IMR-90 (cell line): ENCODE data around the gene MTTP. TPM values are rescaled to one million over a fixed set of nuclear protein-coding genes. Genes with fewer than 3 reads are reported as not detected.

ENCODE experiments used
- ATAC-seq: fragments of 200-7000 bp; cut with Tn5 transposase; 2 replicates; pipeline ENCODE4 v1.9.1; 2020; ENCODE audit warnings: low read depth, mild to moderate bottlenecking, moderate library complexity
- BruUV-seq: library from RNA; stranded (reverse); fragments of 400-500 nt; replicated peaks from 2 replicates; lab custom pipeline; 2021; lab: Mats Ljungman, UMichigan
- CTCF ChIA-PET: fragments of 300-600 bp; formaldehyde crosslinking; extraction: SDS; loops from one replicate; lab custom pipeline; 2021; ENCODE audit warnings: antibody characterized with exemption; lab: Yijun Ruan, JAX
- POLR2A ChIA-PET: fragments of 300-600 bp; sonication (Branson Sonifier 250); formaldehyde crosslinking; loops from one replicate; lab custom pipeline; 2022; ENCODE audit warnings: antibody characterized with exemption; ENCODE audit not compliant: unreplicated experiment; lab: Charles Lee
- DNase-seq: peaks from one replicate; pipeline ENCODE4 v3.0.0; 2013
- H2AFZ ChIP-seq: replicated peaks from 2 replicates; pipeline ENCODE3; 2013; ENCODE audit warnings: low read length, mild to moderate bottlenecking; ENCODE audit not compliant: poor library complexity
- H2AK5ac ChIP-seq: 2 replicates; pipeline ENCODE4 v1.6.1; 2013; ENCODE audit warnings: low read depth, low read length, inconsistent platforms
- H2AK9ac ChIP-seq: replicated peaks from 2 replicates; pipeline ENCODE3; 2013; ENCODE audit warnings: mild to moderate bottlenecking, low read depth, low read length, moderate library complexity; ENCODE audit not compliant: poor library complexity
- H2BK120ac ChIP-seq: 2 replicates; pipeline ENCODE4 v1.6.1; 2013; ENCODE audit warnings: low read depth, low read length, inconsistent platforms
- H2BK15ac ChIP-seq: 3 replicates; pipeline ENCODE4 v1.6.1; 2013; ENCODE audit warnings: low read depth, low read length, inconsistent platforms
- H2BK20ac ChIP-seq: 2 replicates; pipeline ENCODE4 v1.6.1; 2013; ENCODE audit warnings: low read depth, mild to moderate bottlenecking, inconsistent platforms, low read length, moderate library complexity
- H2BK5ac ChIP-seq: 2 replicates; pipeline ENCODE4 v1.6.1; 2013; ENCODE audit warnings: mild to moderate bottlenecking, low read depth, low read length, inconsistent platforms; ENCODE audit not compliant: poor library complexity, severe bottlenecking
- H3K14ac ChIP-seq: replicated peaks from 2 replicates; pipeline ENCODE4 v1.6.1; 2013; ENCODE audit warnings: low read depth, low read length, inconsistent platforms
- H3K18ac ChIP-seq: 2 replicates; pipeline ENCODE4 v1.6.1; 2013; ENCODE audit warnings: low read depth, low read length, control low read depth
- H3K23ac ChIP-seq: 2 replicates; pipeline ENCODE4 v1.6.1; 2013; ENCODE audit warnings: low read depth, low read length, inconsistent platforms
- H3K27ac ChIP-seq: 2 replicates; pipeline ENCODE4 v1.5.1; 2013; ENCODE audit warnings: mild to moderate bottlenecking, control low read depth, low read length; ENCODE audit not compliant: insufficient read depth
- H3K27me3 ChIP-seq: 2 replicates; pipeline ENCODE4 v1.6.1; 2013; ENCODE audit warnings: low read length; ENCODE audit not compliant: control insufficient read depth, insufficient read depth
- H3K36me3 ChIP-seq: 2 replicates; pipeline ENCODE4 v1.6.1; 2013; ENCODE audit warnings: low read length, mixed read lengths; ENCODE audit not compliant: control insufficient read depth, insufficient read depth
- H3K4ac ChIP-seq: 2 replicates; pipeline ENCODE4 v1.6.1; 2013; ENCODE audit warnings: low read depth, low read length, inconsistent platforms
- H3K4me1 ChIP-seq: 2 replicates; pipeline ENCODE4 v1.6.1; 2013; ENCODE audit warnings: low read length, mixed read lengths; ENCODE audit not compliant: control insufficient read depth, insufficient read depth
- H3K4me2 ChIP-seq: 2 replicates; pipeline ENCODE4 v1.6.1; 2013; ENCODE audit warnings: low read depth, mild to moderate bottlenecking, control low read depth, low read length, moderate library complexity
- H3K4me3 ChIP-seq: 2 replicates; pipeline ENCODE4 v1.5.1; 2013; ENCODE audit warnings: low read depth, mild to moderate bottlenecking, control low read depth, low read length, moderate library complexity; ENCODE audit not compliant: insufficient read depth
- H3K56ac ChIP-seq: 2 replicates; pipeline ENCODE4 v1.6.1; 2013; ENCODE audit warnings: low read length, inconsistent platforms; ENCODE audit not compliant: insufficient read depth; ENCODE audit errors: extremely low read depth
- H3K79me1 ChIP-seq, 2 experiments: 2 replicates each; pipeline ENCODE4 v1.6.1; 2013; ENCODE audit warnings: low read length in 2 of 2, inconsistent platforms in 1 of 2, low read depth in 1 of 2
- H3K9ac ChIP-seq: 2 replicates; pipeline ENCODE4 v1.6.1; 2013; ENCODE audit warnings: low read depth, low read length, control low read depth
- H3K9me1 ChIP-seq: 2 replicates; pipeline ENCODE4 v1.6.1; 2013; ENCODE audit warnings: low read length, inconsistent platforms; ENCODE audit not compliant: insufficient read depth
- H3K9me3 ChIP-seq: 2 replicates; pipeline ENCODE4 v1.6.1; 2013; ENCODE audit warnings: low read length; ENCODE audit not compliant: control insufficient read depth, insufficient read depth
- H4K20me1 ChIP-seq: 2 replicates; pipeline ENCODE4 v1.6.1; 2013; ENCODE audit warnings: low read length, inconsistent platforms; ENCODE audit not compliant: insufficient read depth
- H4K5ac ChIP-seq: 2 replicates; pipeline ENCODE4 v1.6.1; 2013; ENCODE audit warnings: mild to moderate bottlenecking, low read depth, low read length, control low read depth
- H4K8ac ChIP-seq, 2 experiments: 2 replicates each; pipeline ENCODE4 v1.6.1; 2013; ENCODE audit warnings: low read depth in 2 of 2, low read length in 2 of 2, control low read depth in 1 of 2, inconsistent platforms in 1 of 2
- H4K91ac ChIP-seq: 2 replicates; pipeline ENCODE4 v1.6.1; 2013; ENCODE audit warnings: low read depth, low read length, inconsistent platforms; ENCODE audit not compliant: insufficient read depth
- BHLHE40 ChIP-seq: fragments of 150-350 bp; IDR thresholded peaks from 2 replicates; pipeline ENCODE4 v1.6.1; 2016; ENCODE audit warnings: mild to moderate bottlenecking, low read depth, low read length
- CHD1 ChIP-seq: IDR thresholded peaks from 2 replicates; pipeline ENCODE4 v1.6.1; 2012; ENCODE audit warnings: low read depth, low read length, improper control_type of control experiment
- CTCF ChIP-seq: conservative IDR thresholded peaks from 2 replicates; pipeline ENCODE4 v1.5.1; 2012; ENCODE audit warnings: mild to moderate bottlenecking, low read depth, low read length, improper control_type of control experiment
- FOS ChIP-seq: fragments of 150-350 bp; IDR thresholded peaks from 2 replicates; pipeline ENCODE4 v1.6.1; 2016; ENCODE audit warnings: low read depth, low read length
- MAFK ChIP-seq: IDR thresholded peaks from 2 replicates; pipeline ENCODE4 v1.6.1; 2012; ENCODE audit warnings: low read depth, low read length, improper control_type of control experiment
- MXI1 ChIP-seq: IDR thresholded peaks from 2 replicates; pipeline ENCODE4 v1.6.1; 2012; ENCODE audit warnings: low read depth, mild to moderate bottlenecking, low read length, moderate library complexity, borderline replicate concordance
- NFE2L2 ChIP-seq: fragments of 150-350 bp; IDR thresholded peaks from 2 replicates; pipeline ENCODE4 v1.6.1; 2016; ENCODE audit warnings: low read depth, mild to moderate bottlenecking, low read length
- POLR2A ChIP-seq: IDR thresholded peaks from 2 replicates; pipeline ENCODE4 v1.6.1; 2012; ENCODE audit warnings: mild to moderate bottlenecking, low read depth, low read length
- RCOR1 ChIP-seq: IDR thresholded peaks from 2 replicates; pipeline ENCODE4 v1.6.1; 2012; ENCODE audit warnings: mild to moderate bottlenecking, low read length, improper control_type of control experiment; ENCODE audit not compliant: insufficient replicate concordance
- RFX5 ChIP-seq: IDR thresholded peaks from 2 replicates; pipeline ENCODE4 v1.8.0; 2012; ENCODE audit warnings: low read depth, mild to moderate bottlenecking, low read length, moderate library complexity
- SMC3 ChIP-seq: fragments of 150-350 bp; IDR thresholded peaks from 2 replicates; pipeline ENCODE4 v1.6.1; 2016; ENCODE audit warnings: low read depth, mild to moderate bottlenecking, antibody characterized with exemption, low read length, moderate library complexity
- USF2 ChIP-seq: fragments of 150-350 bp; IDR thresholded peaks from 2 replicates; pipeline ENCODE4 v1.6.1; 2017; ENCODE audit warnings: mild to moderate bottlenecking, antibody characterized with exemption, low read length, low read depth
- WGBS, 2 experiments: methylation state at CpG; one replicate each; pipeline versions ENCODE4 v1.1.5 to v1.1.7; 2013; ENCODE audit warnings: missing lambda C conversion rate in 2 of 2; ENCODE audit not compliant: insufficient read length in 1 of 2; ENCODE audit errors: extremely low coverage in 2 of 2; 5-methylcytosine and 5-hydroxymethylcytosine counted together
- dilution Hi-C: fragments of 300-500 bp; cut with HindIII; formaldehyde crosslinking; loops from one replicate; pipeline ENCODE4 v1.14.3; 2018; ENCODE audit warnings: low sequenced_read_pairs; ENCODE audit not compliant: unreplicated experiment
- in situ Hi-C: fragments of 300-500 bp; cut with MboI; formaldehyde crosslinking; loops from 3 replicates; pipeline ENCODE4 v1.14.3; 2019; ENCODE audit warnings: low sequenced_read_pairs, inconsistent platforms, mixed read lengths
- intact Hi-C: fragments of 100-400 bp; cut with micrococcal nuclease; formaldehyde crosslinking; loops from 2 replicates; pipeline ENCODE4 v1.10.0; 2022
- polyA plus RNA-seq, 3 experiments: library from polyadenylated mRNA; depleted of rRNA; stranded (reverse); fragments of >200 nt; gene quantifications; 2 replicates each; pipeline ENCODE4 v1.2.3, GENCODE V29; 2012; ENCODE audit warnings: low replicate concordance in 1 of 3
- total RNA-seq: library from RNA; depleted of rRNA; stranded (reverse); fragments of >200 nt; gene quantifications from 2 replicates; pipeline ENCODE4 v1.2.3, GENCODE V29; 2012

Gene MTTP
- total and polyA plus RNA-seq, 2 of the 4 experiments (the other 2 are of a cell fraction): under 0.01 to 0.03 TPM

GRCh38 chr4:99608417-99608816 is 33.8 kb downstream of the MTTP start:
- no peak overlapping the region for H2AK5ac ChIP-seq
- no peak overlapping the region for H2BK5ac ChIP-seq
- H3K9me1 ChIP-seq: no peaks in the 10 kb centered on the region
- no peak overlapping the region for H3K4ac ChIP-seq
- no peak overlapping the region for H3K27ac ChIP-seq
- no peak overlapping the region for H4K8ac ChIP-seq
- POLR2A ChIA-PET: no interaction called here
- no peaks in the 10 kb centered on the region for H3K36me3 ChIP-seq
- H3K27me3 ChIP-seq: no peaks in the 10 kb centered on the region; the same call in 1 of the 2 replicates
- H2AK9ac ChIP-seq: no peak overlapping the region
- no peak overlapping the region for H3K56ac ChIP-seq
- BruUV-seq: no TSS peak
- no peak overlapping the region for H3K4me3 ChIP-seq
- no peak overlapping the region for H3K14ac ChIP-seq
- no peaks in the 10 kb centered on the region for H3K9me3 ChIP-seq
- no peak overlapping the region for H2BK20ac ChIP-seq
- no peak overlapping the region for H4K91ac ChIP-seq
- H3K23ac ChIP-seq: no peak overlapping the region
- ATAC-seq (no peak), DNase-seq (no peak)
- no peak overlapping the region for H3K9ac ChIP-seq
- H2AFZ ChIP-seq: no peak overlapping the region
- dilution Hi-C loops (no loop called here), intact Hi-C loops (no loop called here), in situ Hi-C loops (no loop called here)
- H4K5ac ChIP-seq: no peak overlapping the region
- no peak overlapping the region for H2BK120ac ChIP-seq
- H2BK15ac ChIP-seq: no peak overlapping the region
- CTCF ChIA-PET: no interaction called here
- no peaks in the 10 kb centered on the region for H3K79me1 ChIP-seq
- no peak overlapping the region for H3K18ac ChIP-seq
- no CpG with 5 or more reads among the region's 5 CpGs for WGBS, 2 experiments
- H3K4me1 ChIP-seq: no peaks in the 10 kb centered on the region
- H3K4me2 ChIP-seq: no peak overlapping the region
- TF ChIP-seq MAFK (no peak), USF2 (no peak), POLR2A (no peak), MXI1 (no peak), SMC3 (no peak), CHD1 (no peak), RCOR1 (no peak), RFX5 (no peak), BHLHE40 (no peak), CTCF (no peak), FOS (no peak), NFE2L2 (no peak)
- no peaks in the 10 kb centered on the region for H4K20me1 ChIP-seq
